GM19463 (cell line): ENCODE measurements around the gene LBH.
A peak's percentile ranks its signal among the peaks of the same experiment; 100 is the strongest.

Experiments
- ATAC-seq: cut with Tn5 transposase; IDR thresholded peaks from one replicate; pipeline ENCODE4 v1.9.1; 2021; ENCODE audit warnings: mild to moderate bottlenecking, moderate library complexity; ENCODE audit not compliant: unreplicated experiment

The LBH gene

GRCh38 chr2:30272286-30272685 lies 41.0 kb downstream of the LBH start:
- no peak for ATAC-seq

DNA sequence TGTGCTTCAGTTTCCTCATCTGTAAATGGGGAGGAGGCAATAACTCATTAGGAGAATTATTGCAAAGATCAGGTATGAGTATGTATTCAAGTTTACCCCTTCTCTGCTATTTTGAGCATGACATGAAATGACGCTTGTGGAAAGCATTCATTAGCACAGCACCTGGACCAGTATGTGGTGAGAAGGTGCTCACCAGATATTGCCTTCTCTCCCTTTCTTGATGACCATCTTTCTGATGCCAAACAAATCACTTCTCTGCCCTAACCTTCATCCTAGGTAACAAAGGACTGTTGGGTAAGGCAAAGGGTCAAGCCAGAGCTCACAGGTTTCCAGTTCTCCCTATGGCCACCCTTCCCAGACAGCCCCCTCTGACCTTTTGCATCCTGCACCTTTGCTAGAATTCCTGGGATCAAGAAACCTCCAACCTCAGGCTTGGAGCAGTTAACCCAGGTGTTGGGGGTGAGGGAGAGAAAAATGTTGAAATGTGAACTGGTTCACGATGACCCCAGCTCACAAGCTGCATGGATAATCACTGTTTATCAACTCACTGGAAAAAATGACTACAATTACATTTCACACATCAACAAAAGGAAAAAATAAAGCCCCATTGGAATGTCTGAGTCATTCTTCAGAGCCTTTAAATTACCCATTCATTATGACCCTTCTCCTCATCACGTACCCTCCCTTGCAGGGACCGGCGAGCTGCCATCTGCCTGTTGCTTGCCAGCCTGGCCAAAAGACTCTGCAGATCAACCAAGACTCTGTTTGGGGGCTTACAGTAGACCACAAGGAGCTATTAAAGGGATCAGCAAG lies 41.6 kb downstream of the LBH start:
- ATAC-seq: no peak

GRCh38 chr2:30273574-30273929 lies 42.2 kb downstream of the LBH start:
- ATAC-seq: no peak

DNA sequence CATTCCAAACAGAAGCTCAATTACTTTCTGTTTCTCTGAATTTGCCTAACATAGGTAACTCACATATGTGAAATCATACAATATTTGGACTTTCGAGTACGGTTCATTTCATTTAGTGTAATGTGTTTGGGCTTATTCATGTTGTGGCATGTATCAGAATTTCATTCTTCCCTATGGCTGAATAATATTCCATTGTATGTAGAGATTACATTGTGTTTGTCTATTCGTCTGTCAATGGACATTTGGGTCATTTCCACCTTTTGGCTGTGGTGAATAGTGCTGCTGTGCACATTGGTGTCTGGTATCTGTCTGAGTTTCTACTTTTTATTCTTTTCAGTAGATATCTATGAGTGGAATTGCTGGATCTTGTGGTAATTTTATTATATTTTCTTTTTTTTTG lies 43.9 kb downstream of the LBH start:
- no peak for ATAC-seq

DNA sequence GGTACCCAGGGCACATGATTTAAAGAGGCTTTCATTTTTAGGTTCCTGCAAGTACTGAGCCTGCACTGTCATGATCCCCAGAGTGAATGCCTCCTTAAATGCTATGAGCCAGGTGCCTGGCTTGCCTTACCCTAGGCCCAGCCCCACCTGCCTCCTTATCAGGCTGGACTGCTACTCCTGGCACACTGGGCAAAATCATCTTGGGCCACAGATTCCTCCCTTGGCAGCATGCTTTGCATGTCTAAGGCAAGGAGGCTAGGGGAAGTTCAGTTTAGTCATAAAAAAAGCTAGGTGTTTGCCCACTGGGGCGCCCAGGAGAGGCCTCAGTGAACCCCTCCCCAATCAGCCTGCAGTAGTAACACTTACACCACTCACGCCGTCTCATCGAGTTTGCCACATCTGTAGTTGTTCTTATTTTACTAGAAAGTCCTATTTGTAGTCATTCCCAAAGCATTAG lies 45.1 kb downstream of the LBH start:
- ATAC-seq: peak; percentile 75

DNA sequence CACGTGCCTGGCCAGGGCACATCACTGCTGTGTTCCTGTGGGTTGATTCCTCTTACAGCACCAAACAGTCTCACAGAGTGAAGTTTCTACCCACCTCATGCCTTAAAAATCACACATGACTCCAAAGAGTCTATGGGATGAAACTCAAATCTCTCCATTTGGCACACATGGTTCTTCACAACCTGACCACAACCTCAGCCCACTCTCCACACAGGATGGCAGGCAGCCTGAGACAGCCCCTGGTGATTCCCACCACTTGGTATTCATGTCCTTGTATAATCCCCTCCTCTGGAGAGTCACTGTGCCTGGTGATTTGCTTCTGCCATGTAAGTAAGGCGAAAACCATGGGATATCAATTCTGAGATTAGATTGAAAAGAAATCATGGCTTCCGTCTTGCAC lies 46.2 kb downstream of the LBH start:
- ATAC-seq: no peak

DNA sequence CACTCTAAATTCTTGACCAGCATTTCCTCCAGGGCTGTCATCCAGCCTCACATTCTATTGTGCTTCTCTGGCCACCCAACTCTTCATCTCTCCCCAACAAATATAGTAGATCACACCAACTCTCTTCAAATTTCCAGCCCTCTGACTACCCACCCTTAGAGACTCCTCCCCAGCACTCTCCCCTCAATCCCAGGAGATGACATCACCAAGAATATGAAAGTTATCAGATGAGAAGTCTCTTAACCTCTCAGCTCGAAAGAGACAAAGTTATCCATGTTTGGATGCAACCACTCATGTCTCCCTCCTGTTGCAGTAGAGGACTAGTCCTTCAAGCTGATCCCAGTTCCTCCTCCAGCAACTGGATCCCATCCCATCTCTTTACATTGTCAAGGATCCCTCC lies 47.1 kb downstream of the LBH start:
- no peak for ATAC-seq

DNA sequence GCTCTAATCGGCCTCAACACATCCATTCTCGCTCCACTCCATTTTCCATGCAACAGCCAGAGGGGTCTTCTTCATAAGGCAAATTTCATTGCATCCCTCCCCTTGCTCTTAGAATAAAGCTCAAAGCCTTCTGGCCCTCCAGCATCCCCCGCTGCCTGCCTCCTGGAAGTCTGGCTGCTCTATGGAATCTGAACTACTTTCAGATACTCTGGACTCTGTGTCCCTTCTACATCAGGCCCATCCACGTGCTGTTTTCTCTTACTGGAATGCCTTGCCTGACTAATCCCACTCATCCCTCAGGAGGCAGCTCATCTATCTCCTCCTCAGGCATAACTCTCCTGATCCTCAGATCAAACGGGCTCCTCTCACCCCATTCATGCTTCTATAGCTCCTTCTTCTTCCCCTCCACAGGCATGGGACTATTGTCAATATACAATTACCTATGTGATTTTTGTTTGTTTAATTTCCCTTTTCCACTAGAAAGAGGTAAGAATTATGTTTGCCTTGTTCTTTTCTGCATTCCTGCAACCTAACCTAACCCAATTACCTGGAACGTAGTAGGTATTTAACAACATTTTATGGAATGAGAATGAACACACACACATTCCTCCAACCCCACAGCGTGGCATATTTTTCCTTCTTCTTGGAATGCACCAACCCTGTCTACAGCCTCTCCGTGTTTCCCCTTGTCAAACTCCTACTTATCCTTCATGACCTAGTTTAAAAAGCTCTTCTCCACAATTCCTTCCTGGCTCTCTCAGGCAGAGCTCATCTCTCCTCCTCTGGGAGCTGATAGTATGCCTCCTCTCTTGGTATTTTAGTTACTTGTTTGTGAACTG lies 49.5 kb downstream of the LBH start:
- ATAC-seq: no peak

DNA sequence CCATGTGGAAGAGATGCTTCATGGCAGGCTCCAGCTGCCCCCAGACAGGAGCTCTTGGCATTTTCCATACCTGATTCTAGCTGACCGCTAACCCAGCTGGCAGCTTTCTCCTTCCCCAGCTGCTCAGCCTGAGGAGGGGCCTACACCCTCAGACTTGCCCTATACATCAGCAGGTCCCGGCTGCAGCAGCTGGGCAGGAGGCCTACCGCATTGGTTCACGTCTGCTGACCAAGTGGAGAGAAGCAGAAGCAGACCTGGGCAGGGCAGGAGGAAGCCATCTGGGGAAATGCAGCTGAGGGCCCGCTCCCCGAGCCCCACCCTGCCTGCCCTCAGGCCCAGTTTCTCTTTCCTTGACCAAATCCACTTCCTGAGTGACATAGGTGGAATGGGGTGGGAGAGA lies 50.7 kb downstream of the LBH start:
- peak; percentile 77 for ATAC-seq

DNA sequence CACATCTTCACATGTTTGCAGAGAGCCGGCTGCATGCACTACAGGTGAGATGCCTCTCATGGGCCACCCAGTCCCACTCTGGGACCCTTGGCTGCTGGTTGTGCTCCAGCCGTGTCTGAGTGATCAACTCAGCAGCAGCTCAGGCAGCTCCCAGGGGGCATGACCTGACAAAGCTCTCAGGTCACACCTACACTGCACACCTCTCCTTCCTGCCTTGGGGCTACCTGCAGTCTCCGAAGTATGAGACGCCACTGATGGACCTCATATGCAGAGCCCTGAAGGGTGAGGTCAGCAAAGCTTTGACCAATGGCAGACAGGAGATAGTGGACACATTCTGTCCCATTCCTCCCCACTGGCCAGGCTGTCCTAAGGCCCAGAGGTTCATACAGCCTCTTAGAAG lies 51.4 kb downstream of the LBH start:
- ATAC-seq: no peak

DNA sequence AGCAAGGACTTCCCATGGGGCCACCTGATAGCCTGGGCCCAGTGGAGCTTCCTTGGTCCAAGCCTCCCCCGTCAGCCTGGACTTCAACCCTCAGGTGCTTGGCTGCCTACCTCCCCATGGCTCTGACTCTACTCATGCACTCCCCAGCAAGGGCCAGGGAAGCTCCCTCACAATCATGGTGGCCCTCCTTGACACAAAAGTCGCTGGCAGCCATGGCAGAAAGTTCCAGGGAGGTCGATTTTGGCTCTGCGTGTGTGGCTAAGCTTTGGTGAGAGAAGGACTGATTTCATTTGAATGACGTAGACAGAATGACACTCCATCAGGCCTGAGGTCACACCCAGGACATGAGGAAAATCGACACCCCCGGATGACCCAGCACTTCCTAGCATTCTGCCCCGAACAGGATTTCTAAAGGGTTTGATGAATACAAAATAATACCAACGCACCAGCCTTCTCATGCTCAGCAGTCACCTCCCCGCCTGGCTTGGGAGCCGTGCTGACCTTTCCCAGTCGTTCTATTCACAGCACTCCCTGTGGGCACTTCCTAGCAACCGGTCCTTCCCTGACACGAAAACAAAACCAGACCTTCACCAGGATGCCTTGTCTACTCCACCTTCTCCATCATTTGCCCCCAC lies 52.7 kb downstream of the LBH start:
- no peak for ATAC-seq

GRCh38 chr2:30285758-30286157 lies 54.4 kb downstream of the LBH start:
- no peak for ATAC-seq

DNA sequence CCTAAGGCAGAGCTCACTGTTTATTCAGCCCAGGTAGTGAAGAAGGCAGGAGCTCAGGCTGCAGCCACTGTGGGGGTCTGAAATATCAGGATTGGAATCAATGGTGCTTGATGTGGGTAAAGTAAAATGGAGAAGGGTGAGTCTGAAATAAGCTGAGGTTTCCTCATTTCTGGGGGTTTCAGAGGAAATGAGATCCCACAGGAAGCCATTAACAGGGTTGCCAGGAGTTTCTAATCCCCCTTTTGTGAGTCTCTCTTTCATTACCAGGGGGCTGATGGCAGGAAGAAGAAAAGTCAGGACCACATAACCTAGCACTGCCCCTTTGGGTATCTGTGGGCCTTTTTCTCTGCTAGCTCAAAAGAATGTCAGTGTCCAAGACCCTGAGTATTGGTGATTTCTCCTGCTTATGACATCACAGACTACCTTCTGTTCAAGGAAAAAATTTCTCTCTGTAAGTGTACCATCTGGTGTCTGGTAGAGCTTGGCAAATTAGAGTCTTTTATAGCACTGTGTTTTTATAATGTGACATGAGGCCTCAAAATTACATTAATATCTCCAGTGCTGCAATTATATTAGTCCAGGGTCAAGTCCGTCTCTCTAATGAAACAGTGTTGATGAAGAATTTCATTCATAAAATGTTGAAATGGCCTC lies 56.0 kb downstream of the LBH start:
- ATAC-seq: peak; percentile 8

DNA sequence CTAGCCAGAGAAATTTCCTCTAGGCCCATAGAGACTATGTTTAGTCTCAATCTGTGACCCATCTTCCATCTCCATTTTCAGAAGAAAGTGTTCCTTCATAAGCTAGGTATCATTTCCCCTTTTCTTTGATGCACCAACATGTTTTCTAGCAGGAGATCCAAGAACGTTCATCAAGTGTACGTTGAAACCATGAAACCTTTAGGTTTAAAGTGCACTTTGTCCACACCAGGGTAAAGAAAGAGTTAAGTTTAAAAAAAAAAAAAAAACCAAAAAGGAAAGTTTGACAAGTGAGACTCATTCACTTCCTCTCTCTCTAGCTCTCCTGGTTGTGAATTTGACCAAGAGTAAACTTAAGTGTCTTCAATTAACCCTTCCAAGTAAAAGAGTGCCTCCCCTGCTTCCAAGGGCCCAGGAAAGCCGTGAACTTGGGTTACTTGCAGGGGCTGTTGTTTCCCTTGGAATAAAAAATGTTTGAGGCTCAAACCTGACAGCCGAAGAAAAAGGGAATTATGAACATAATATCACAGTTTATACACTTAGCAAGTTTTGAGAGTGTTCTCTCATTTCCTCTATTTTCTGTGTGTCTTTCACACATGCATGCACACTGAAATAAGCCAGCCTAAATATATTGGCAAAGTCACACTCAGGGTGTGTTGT lies 56.7 kb downstream of the LBH start:
- peak; percentile 48 for ATAC-seq

- no peak for ATAC-seq
Measured at GRCh38 chr2:30288561-30288960, 57.2 kb downstream of the LBH start.

GRCh38 chr2:30293303-30293921 lies 62.1 kb downstream of the LBH start:
- no peak for ATAC-seq

DNA sequence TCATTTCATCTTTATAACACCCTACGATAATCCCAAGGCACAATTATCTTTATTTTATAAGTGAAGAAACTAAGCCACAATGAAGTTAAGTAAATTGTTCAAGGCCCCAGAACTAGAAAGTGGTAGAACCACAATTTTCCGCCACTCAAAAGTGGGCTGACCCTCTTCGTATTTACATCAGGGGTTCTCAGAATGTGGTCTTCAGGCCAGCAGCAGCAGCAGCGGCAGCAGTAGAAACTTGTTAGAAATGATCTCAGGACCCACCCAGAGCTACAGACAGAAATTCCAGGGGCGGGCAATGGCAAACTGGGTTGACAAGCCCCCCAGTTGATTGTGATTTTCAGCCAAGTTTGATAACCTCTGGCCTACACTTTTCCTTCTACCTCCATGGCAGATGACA lies 62.8 kb downstream of the LBH start:
- no peak for ATAC-seq

DNA sequence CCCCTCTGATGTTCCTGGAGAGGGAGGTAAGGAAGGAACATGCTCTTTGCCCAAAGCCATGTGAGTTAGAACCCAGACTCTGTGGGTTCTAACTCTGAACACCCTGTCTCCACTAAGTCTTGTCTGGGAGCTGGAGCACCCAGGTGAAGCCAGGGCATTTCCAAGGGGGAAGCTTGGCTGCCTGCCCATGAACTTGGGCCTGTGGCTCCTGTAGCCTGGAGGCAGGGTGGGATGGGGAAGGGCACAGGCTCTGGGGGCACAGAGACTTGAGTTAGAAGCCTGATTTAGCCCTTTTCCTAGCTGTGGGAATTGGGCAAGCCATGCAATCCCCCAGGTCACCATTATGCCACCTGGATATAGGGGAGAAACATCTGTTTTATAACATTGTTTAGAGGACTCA lies 65.2 kb downstream of the LBH start:
- no peak for ATAC-seq

GRCh38 chr2:30298302-30298701 lies 67.0 kb downstream of the LBH start:
- ATAC-seq: no peak

- no peak for ATAC-seq
Measured at GRCh38 chr2:30300122-30300455, 68.8 kb downstream of the LBH start.
